Measurements from ENCODE around the gene PEAR1.

Gene PEAR1

DNA sequence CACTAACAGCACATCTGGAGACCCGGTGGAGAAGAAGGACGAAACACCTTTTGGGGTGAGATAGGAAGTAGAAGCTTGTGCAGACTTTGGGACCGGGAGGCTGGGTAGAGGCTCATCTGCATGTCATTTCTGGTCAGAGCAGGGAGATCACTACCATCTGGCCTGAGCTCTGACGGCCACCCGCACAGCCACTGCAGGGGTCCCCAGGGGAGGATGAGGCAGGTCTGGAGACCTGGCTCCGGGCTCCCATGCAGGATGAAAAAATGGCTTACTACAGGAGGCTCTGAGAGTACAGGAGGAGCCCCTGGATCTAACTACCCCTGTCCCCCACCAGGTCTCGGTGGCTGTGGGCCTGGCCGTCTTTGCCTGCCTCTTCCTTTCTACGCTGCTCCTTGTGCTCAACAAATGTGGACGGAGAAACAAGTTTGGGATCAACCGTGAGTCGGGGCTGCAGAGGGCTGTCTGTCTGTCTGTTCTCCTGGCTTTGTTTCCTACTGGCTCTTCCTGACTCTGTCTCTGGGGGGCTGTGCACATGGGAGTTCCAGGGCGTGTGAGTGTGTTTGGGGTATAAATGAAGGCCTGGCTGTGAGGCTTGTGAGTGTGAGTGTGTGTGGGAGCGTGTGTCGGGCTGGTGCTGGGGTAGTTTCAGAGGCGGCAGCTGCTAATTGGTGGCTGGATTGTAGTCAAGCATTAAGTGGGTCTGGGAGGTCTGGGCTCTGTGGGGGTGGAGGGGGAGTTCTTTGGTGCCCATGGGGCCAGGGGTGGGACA is 18.8 kb upstream of the PEAR1 start:
- no peak overlapping the region for H3K4me3 Mint-ChIP-seq
- no peak for TF ChIP-seq CTCF (IDR thresholded peaks at IDR 0.05)
- peaks cover 59% of the 10 kb centered on the region for H3K4me1 Mint-ChIP-seq

GRCh38 chr1:156875341-156875615 is 18.2 kb upstream of the PEAR1 start:
- H3K4me1 Mint-ChIP-seq = peaks cover 56% of the 10 kb centered on the region
- H3K27me3 Mint-ChIP-seq (ENCODE audit: low read depth, poor library complexity) = peaks cover 43% of the 10 kb centered on the region
- no peak overlapping the region for H3K27ac Mint-ChIP-seq
- H3K36me3 Mint-ChIP-seq (ENCODE audit: low read depth) = no peaks in the 10 kb centered on the region
- no peak for TF ChIP-seq CTCF (IDR thresholded peaks at IDR 0.05)
- H3K4me3 Mint-ChIP-seq = no peak overlapping the region
- no peaks in the 10 kb centered on the region for H3K9me3 Mint-ChIP-seq
- no peak for DNase-seq

More for the DNA sequence above, 18.8 kb upstream of the PEAR1 start:
- Mint-ChIP-seq H3K9me3 (no peaks in the 10 kb centered on the region), H3K27ac (peak overlapping the region; percentile 7), H3K36me3 (ENCODE audit: low read depth) (no peaks in the 10 kb centered on the region), H3K27me3 (ENCODE audit: low read depth, poor library complexity) (peaks cover 43% of the 10 kb centered on the region)
- DNase-seq = no peak

DNA sequence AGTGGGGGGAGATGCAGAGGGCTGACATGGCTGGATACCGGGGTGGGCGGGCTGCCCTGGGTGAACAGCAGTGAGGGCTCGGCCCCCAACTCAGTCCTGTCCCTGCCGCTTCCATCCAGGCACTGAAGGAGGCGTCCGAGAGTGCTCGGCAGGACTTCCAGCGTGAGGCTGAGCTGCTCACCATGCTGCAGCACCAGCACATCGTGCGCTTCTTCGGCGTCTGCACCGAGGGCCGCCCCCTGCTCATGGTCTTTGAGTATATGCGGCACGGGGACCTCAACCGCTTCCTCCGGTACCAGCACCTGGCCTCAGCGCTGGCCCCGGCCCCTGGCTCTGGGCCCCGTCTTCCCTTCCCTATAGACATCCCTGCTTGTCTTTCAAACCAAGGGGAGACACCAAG is 17.2 kb upstream of the PEAR1 start:
- Mint-ChIP-seq H3K36me3 (ENCODE audit: low read depth) (no peaks in the 10 kb centered on the region), H3K4me1 (peaks cover 52% of the 10 kb centered on the region), H3K4me3 (no peak overlapping the region), H3K27ac (no peak overlapping the region), H3K27me3 (ENCODE audit: low read depth, poor library complexity) (peaks cover 45% of the 10 kb centered on the region), H3K9me3 (no peaks in the 10 kb centered on the region)
- peak; percentile 68 for DNase-seq
- TF ChIP-seq CTCF (IDR thresholded peaks at IDR 0.05) = peak; percentile 37

GRCh38 chr1:156877433-156878170 is 15.9 kb upstream of the PEAR1 start:
- Mint-ChIP-seq H3K27me3 (ENCODE audit: low read depth, poor library complexity) (peaks cover 51% of the 10 kb centered on the region), H3K4me1 (peaks cover 40% of the 10 kb centered on the region), H3K36me3 (ENCODE audit: low read depth) (no peaks in the 10 kb centered on the region), H3K27ac (no peak overlapping the region), H3K9me3 (no peaks in the 10 kb centered on the region), H3K4me3 (no peak overlapping the region)
- no peak for DNase-seq
- no peak for TF ChIP-seq CTCF (IDR thresholded peaks at IDR 0.05)

- DNase-seq = no peak
Measured at GRCh38 chr1:156879876-156880275, 13.6 kb upstream of the PEAR1 start.

More at GRCh38 chr1:156879876-156880275, 13.6 kb upstream of the PEAR1 start:
- Mint-ChIP-seq H3K27ac (no peak overlapping the region), H3K36me3 (ENCODE audit: low read depth) (no peaks in the 10 kb centered on the region), H3K4me1 (peaks cover 37% of the 10 kb centered on the region), H3K9me3 (no peaks in the 10 kb centered on the region), H3K4me3 (no peak overlapping the region), H3K27me3 (ENCODE audit: low read depth, poor library complexity) (peaks cover 52% of the 10 kb centered on the region)
- no peak for TF ChIP-seq CTCF (IDR thresholded peaks at IDR 0.05)
